NCI-H526 treated with DMSO at 0.1 percent for 48 hours (cell line): ENCODE measurements around the gene SPIRE2.
A peak's percentile ranks its signal among the peaks of the same experiment; 100 is the strongest.

Source experiments
- DNase-seq: peaks from one replicate; lab custom pipeline; 2025; lab: John Stamatoyannopoulos, UW

SPIRE2 gene

GRCh38 chr16:89837014-89837546, 8.8 kb downstream of the SPIRE2 start:
- DNase-seq, result no peak

GRCh38 chr16:89841275-89841674, 13.0 kb downstream of the SPIRE2 start:
- no peak for DNase-seq

- no peak for DNase-seq
Measured at GRCh38 chr16:89842471-89843408, 14.5 kb downstream of the SPIRE2 start.

- DNase-seq, result no peak
Measured at GRCh38 chr16:89843409-89844350, 15.4 kb downstream of the SPIRE2 start.

- no peak for DNase-seq
Measured at GRCh38 chr16:89844739-89845339, 16.6 kb downstream of the SPIRE2 start.

- no peak for DNase-seq
Measured at GRCh38 chr16:89845417-89845816, 17.1 kb downstream of the SPIRE2 start.

- DNase-seq, result peak; percentile 12
Measured at GRCh38 chr16:89847051-89847939, 19.0 kb downstream of the SPIRE2 start.

- DNase-seq, result no peak
Measured at GRCh38 chr16:89847940-89848297, 19.6 kb downstream of the SPIRE2 start.

GRCh38 chr16:89848974-89849373, 20.7 kb downstream of the SPIRE2 start:
- DNase-seq, result no peak

- DNase-seq, result no peak
Measured at GRCh38 chr16:89853306-89853993, 25.2 kb downstream of the SPIRE2 start.

- DNase-seq, result no peak
Measured at GRCh38 chr16:89855301-89855945, 27.1 kb downstream of the SPIRE2 start.

GRCh38 chr16:89855986-89856385, 27.7 kb downstream of the SPIRE2 start:
- no peak for DNase-seq

- DNase-seq, result no peak
Measured at GRCh38 chr16:89858973-89859614, 30.8 kb downstream of the SPIRE2 start.

- no peak for DNase-seq
Measured at GRCh38 chr16:89859615-89860007, 31.3 kb downstream of the SPIRE2 start.

- DNase-seq, result no peak
Measured at GRCh38 chr16:89860747-89861304, 32.6 kb downstream of the SPIRE2 start.

- no peak for DNase-seq
Measured at GRCh38 chr16:89861648-89862047, 33.4 kb downstream of the SPIRE2 start.

- DNase-seq, result no peak
Measured at GRCh38 chr16:89862732-89863131, 34.5 kb downstream of the SPIRE2 start.

- no peak for DNase-seq
Measured at GRCh38 chr16:89863741-89864526, 35.7 kb downstream of the SPIRE2 start.

- DNase-seq, result no peak
Measured at GRCh38 chr16:89864527-89864820, 36.2 kb downstream of the SPIRE2 start.
